Fibroblast of skin of abdomen (primary cell): ENCODE data around the gene DCLK1.

Experiments used
- DNase-seq: peaks from one replicate; pipeline ENCODE4 v3.0.0-alpha.2; 2013

The DCLK1 gene

DNA sequence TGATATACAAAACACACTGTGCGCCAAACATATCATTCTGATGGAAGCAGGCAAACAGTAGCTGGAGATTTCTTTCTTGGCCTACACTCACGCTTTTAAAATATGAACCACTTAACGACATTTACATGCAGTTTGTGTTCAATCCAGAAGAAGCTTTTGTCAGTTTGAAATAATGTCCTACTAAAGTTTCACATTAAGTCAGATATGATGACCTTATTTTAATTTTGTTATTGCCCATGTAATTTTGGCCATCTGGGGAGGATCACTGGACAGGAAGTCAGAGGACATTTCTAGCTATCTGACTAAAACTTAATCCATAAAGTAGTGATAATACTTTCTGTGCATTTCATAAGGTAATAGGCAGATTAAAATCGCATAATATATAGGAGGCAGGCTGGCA is 98.1 kb downstream of the DCLK1 start:
- no peak for DNase-seq

GRCh38 chr13:36031490-36031889 is 99.7 kb downstream of the DCLK1 start:
- DNase-seq = no peak

DNA sequence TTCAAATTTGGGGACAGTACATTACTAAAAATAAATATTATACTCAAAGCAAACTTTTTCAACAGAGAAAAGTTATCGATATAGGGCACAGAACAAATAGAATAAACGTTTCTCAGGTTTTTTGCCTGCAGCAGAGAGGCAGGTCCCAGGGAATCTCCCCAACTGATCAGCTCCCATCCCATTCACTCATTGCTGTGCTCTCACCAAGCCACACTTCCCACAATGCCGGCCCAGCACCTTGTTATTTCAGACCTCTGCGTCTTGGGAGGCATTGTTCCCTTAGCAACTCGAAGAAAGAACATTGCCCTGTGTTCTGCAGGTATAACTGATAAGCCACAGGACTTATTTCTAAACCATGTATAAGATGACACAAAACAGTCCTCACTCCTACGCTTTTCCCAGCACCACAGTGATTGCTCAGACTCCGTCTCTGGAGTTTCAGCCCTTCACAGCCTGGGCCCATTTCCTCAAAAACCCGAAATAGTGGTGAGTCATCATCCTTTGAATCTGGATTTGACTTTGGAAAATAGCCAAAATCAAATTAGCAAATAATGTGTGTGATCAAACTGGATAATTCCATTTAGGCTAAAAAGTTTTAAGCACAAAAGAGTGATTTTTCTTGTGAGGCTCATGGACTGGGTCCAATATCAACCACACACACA is 100.4 kb downstream of the DCLK1 start:
- DNase-seq = peak; percentile 83

DNA sequence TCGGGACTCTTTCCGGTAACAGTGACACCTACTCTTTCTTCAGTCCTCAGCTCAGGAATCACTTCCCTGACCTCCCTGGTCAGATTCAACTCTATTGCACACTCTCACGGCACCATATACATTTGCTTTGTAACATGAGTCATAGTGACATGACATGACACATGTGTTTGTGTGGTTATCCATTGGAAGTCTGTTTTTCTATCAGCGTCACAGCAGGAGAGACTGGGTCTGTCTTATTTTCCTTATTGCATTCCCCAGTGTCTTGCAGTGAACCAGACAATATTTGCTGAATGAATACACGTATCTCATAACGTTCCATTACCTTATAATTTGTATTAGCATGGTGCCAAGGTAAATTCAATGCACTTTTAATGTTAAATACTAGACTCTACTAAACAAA is 102.0 kb downstream of the DCLK1 start:
- peak; percentile 70 for DNase-seq

GRCh38 chr13:36028359-36029025 is 102.7 kb downstream of the DCLK1 start:
- DNase-seq = no peak

GRCh38 chr13:36026531-36026930 is 104.7 kb downstream of the DCLK1 start:
- DNase-seq = no peak

DNA sequence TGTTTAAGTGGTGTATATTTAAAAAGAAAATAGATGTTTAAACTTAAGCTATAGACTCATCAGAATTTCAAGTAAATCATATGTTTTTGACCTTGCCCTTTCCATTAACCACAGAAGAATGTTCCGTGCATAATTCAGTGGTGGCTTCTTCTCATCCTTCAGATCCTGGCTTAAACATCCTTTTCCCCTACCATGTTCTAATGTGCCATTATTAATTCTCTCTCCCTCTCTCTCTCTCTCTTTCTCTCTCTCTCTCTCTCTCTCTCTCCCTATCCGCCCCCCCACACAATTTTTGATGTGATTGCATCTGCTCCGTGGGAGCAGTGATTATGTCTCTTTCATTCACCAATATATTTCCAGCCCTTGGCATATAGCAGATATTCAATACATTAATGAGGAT is 116.4 kb downstream of the DCLK1 start:
- no peak for DNase-seq

DNA sequence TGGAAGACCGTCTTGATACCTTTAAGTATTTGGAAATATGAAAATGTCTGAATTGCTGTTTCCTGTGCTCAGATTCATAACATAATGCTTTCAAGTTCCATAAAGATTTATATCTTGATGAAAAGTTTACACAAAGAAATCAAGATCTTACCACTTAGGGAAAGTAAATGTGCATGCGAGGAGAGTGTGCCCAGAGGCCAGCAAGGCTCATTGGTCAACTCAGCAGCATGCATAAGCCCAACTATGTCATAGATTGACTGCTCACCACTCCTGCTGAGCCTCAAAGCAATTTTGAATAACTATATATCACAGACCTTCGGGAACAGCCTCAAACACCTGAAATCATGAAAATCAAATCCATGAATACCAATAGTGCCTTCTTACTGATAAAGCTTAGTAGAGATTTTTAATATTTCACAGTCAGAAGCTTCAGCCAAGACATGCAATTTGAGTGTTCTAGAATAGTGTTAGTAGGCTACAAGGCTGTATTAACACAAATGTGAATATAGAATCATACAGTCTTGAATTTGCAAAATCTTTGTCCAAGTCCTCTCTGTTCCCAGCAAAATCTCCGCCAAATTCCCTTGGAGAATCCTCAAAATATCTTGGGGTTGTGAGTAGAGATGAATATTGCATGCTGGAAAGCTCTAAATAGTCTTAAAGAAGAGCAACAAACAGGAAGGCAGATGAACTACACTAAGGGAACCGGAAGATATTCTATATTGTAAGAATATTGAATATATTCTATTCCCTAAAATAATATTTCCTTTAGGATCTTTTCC is 124.1 kb downstream of the DCLK1 start:
- DNase-seq = no peak

- no peak for DNase-seq
Observed at GRCh38 chr13:36006347-36006746, 124.8 kb downstream of the DCLK1 start.

- DNase-seq = no peak
Observed at GRCh38 chr13:36001561-36001960, 129.6 kb downstream of the DCLK1 start.

GRCh38 chr13:36000028-36000427 is 131.2 kb downstream of the DCLK1 start:
- DNase-seq = no peak

DNA sequence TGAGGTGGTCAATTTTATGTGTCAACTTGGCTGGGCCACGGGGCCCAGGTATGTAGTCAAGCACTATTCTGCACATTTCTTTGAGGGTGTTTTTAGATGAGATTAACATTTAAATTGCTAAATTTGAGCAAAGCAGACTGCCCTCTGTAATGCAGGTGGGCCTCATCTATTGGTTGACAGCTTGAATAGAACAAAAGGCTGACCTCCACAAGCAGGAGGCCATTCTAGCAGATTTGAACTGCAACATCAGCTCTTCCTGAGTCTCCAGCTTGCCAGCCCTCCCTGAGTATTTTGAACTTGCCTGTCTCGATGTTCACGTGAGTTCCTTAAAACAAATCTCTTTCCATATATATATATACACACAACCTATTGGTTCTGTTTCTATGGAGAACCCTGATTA is 134.8 kb downstream of the DCLK1 start:
- DNase-seq = no peak

- peak; percentile 2 for DNase-seq
Observed at GRCh38 chr13:35995136-35995535, 136.0 kb downstream of the DCLK1 start.

DNA sequence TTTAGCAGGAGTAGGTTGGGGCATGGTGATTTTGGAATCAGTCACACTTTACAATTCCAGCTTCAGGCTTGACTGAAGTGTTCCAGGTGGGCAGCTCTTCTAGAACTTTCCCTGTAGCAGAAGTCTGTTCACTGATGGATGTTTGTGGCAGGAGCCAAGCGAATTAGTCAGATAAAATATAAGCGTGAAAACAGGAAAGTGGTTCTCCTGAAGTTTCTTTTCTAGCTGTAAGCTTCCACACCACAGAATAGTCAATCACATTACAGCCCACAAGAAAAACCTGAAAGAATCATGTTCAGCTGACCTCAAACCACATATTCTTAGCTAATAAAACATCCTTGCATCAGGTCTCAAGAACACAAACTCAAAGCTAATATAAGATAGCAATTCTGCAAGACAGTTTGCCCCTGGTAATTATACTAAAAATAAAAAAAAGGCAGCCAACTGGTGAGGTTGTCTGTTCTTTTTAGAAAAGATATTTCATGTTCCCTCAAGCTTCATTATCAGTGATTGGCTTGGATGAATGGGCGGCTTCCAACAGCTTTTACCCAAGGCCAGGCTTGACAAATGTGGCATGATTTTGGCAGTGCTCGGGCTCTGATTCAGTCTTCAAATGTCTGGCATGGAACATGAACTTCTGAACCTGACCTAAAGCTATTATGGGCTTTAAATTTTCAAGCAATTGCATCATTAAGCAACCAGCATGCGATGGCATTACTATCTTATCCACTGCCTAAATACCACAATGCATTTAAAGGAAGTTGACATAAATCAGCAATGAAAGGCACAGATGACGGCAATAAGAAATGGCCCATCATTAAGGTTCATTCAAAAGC is 136.8 kb downstream of the DCLK1 start:
- DNase-seq = peak; percentile 95

- peak; percentile 4 for DNase-seq
Observed at GRCh38 chr13:35993686-35994085, 137.5 kb downstream of the DCLK1 start.

GRCh38 chr13:35992964-35993363 is 138.2 kb downstream of the DCLK1 start:
- no peak for DNase-seq

- DNase-seq = no peak
Observed at GRCh38 chr13:35990196-35990595, 141.0 kb downstream of the DCLK1 start.

DNA sequence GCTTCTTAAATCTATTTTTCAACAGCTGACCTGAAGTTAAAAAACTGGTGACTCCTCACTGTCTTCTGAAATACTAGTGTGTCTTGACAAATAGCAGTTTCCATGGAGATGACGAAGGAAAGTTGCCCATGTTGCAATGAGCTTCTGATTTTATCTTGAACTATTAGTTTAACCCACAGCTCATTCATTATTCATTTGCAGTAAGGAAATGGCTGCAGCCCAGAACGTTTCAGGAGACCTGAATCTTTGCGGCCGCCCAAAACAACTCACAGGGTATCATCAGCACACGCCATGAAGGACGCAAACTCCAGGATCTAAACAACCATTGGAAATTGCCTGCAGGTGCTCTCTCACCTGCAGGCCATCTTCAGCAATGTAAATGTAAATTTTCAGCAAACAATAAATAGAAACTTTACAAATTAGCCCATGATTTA is 142.5 kb downstream of the DCLK1 start:
- DNase-seq = peak; percentile 53

GRCh38 chr13:35987572-35988513 is 143.3 kb downstream of the DCLK1 start:
- DNase-seq = no peak

GRCh38 chr13:35984776-35985453 is 146.3 kb downstream of the DCLK1 start:
- no peak for DNase-seq

GRCh38 chr13:35984287-35984686 is 146.9 kb downstream of the DCLK1 start:
- DNase-seq = no peak
